Measurements from ENCODE around the gene RASA3.

DNA sequence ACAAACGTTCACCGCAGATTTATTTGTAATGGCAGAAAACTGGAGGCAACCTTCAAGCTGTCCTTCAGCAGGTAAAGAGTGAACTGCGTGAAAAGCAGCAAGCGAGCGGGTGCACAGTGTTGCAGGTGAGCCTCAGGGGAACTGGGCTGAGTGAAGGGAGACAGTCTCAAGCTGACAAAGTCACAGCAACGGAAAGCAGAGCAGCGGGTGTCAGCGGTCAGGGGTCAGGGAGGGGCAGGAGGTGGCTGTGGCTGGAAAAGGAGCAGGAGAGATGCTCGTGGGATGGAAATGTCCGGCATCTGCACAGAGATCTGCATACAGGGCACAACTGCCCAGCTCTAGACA, 8.5 kb upstream of the RASA3 start:
- TF ChIP-seq RB1 (IDR thresholded peaks at IDR 0.05; ENCODE audit: borderline replicate concordance) (no peak), KDM1A (IDR thresholded peaks at IDR 0.05; ENCODE audit: borderline replicate concordance) (no peak), POLR2AphosphoS5 (IDR thresholded peaks at IDR 0.05; ENCODE audit: low read length) (no peak)
- TF ChIP-seq, protein P1, sequence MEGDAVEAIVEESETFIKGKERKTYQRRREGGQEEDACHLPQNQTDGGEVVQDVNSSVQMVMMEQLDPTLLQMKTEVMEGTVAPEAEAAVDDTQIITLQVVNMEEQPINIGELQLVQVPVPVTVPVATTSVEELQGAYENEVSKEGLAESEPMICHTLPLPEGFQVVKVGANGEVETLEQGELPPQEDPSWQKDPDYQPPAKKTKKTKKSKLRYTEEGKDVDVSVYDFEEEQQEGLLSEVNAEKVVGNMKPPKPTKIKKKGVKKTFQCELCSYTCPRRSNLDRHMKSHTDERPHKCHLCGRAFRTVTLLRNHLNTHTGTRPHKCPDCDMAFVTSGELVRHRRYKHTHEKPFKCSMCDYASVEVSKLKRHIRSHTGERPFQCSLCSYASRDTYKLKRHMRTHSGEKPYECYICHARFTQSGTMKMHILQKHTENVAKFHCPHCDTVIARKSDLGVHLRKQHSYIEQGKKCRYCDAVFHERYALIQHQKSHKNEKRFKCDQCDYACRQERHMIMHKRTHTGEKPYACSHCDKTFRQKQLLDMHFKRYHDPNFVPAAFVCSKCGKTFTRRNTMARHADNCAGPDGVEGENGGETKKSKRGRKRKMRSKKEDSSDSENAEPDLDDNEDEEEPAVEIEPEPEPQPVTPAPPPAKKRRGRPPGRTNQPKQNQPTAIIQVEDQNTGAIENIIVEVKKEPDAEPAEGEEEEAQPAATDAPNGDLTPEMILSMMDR (IDR thresholded peaks at IDR 0.05 in 2 of 3, conservative IDR thresholded peaks at IDR 0.05 in 1 of 3; ENCODE audit: control insufficient read depth in 2 of 3, extremely low read depth in 1 of 3, insufficient read depth in 1 of 3, low read depth in 3 of 3, low read length in 3 of 3): no peak

Data from GM12878 (cell line).